Smooth muscle cell of the umbilical artery (primary cell): ENCODE data around the gene AFF3. TPM values are rescaled to one million over a fixed set of nuclear protein-coding genes. Genes with fewer than 3 reads are reported as not detected.

Experiments used
- total RNA-seq: library from RNA; depleted of rRNA; stranded (reverse); fragments of >200 nt; gene quantifications from 2 replicates; pipeline ENCODE4 v1.2.3, GENCODE V29; 2014

The AFF3 gene
- 0.89 and 3.8 TPM in 2 replicates for total RNA-seq

GRCh38 chr2:100142393-100142792, at the start of gene AFF3:
Gene AFF3 (minus strand): TSS chr2:100142590. CDS start chr2:100104454, 38,136 bp downstream.

Other genes with a start within 250 kb of the AFF3 start
- 0.32 and 1.2 TPM in 2 replicates for gene LONRF2, start 179.9 kb upstream of the AFF3 start, total RNA-seq